HG03095 (cell line): ENCODE data around the gene NBAS.
A peak's percentile ranks its signal among the peaks of the same experiment; 100 is the strongest.
"Not testable (repeated sequence)": the region's sequence is repeated elsewhere in the genome, so short reads cannot be mapped to it uniquely, and the experiment has no call there.

ENCODE experiments used
- ATAC-seq: cut with Tn5 transposase; IDR thresholded peaks from one replicate; pipeline ENCODE4 v1.9.1; 2021; ENCODE audit warnings: moderate library complexity; ENCODE audit not compliant: unreplicated experiment

The NBAS gene

DNA sequence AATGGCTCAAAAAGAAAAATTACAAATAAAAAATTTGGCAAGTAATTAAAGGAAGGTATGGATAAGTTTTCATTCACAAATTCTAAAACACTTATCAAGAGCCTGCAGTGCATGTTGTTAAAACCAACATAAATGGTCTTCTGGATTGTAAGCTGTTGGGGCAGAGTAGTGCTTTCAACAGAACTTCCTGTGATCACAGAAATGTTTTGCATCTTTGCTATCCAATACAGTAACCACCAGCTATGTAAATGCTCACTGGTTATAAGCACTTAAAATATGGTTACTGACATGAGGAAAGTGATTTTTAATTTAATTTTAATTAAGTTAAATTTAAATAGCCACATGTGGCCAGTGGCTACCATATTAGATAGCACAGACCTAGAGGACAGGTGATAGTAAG, 133.1 kb downstream of the NBAS start:
- no peak for ATAC-seq

DNA sequence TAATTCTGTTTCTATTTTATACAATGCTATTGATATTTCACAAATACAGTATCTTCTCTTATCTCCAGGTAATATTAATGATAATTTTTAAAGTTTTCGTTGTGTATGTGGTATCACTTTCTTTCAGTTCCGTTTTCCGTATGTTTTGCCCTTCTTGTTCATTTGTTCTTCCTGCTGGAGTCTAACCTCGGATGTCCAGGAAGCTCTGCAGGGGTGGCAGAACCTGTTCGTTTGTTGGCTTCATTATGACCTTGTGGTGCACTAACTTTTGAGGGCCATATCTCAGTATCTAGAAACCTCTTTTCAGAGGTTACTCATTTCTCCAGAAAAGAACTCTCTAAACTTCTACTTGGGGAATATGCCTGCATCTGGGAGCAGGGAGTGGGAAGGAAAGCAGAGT, 134.5 kb downstream of the NBAS start:
- ATAC-seq: no peak

DNA sequence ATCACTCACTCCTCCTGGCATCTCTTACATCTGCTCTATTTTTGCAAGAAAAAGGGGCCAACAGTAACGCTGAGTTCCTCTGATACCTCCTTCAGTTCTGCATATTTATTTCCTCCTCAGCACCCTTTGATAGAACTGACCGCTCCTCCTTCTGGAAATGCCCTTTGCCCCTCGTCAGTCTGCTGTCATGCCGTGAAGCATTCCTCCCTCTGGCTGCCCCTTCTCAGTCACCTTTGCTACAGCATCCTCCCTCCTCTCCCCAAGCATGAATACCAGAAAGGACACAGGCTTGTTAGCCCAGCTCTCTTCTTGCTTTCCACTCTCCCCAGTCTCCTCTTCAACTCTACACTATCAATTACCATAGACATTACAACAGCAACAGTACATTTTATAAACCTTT, 135.4 kb downstream of the NBAS start:
- ATAC-seq: no peak

DNA sequence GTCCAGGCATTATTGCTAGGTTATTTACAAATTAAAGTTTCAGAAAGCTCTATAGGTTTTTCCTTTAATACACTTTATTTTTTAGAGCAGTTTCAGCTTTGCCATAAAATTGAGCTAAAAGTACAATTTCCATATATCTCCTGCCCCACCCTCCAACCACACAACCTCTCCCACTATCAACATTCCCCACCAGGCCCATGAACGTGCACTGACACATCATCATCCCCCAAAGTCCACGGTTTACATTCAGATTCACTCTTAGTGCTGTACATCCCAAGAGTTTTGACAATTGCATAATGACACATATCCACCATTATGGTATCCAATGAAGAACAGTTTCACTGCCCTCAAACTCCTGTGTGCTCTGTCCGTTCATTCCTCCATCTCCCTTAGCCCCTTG, 139.4 kb downstream of the NBAS start:
- no peak for ATAC-seq

DNA sequence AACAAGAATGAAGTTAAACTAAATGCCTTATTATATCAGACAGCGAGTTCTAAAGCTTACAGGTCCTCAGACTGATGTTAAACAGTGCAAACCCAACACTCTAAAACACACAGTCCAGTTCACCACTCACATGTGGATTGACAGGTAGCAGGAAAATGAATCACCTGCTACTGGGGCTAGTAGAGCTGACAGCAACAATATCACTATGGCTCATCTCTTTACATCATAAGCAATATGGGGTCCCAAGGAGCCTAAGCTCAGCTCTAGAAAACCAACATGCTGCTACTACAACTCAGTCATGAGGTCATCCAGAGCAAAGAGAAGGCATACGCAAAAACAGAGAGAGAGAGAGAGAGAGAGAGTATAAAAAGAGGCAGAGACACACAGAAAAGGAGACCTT, 145.4 kb downstream of the NBAS start:
- no peak for ATAC-seq

DNA sequence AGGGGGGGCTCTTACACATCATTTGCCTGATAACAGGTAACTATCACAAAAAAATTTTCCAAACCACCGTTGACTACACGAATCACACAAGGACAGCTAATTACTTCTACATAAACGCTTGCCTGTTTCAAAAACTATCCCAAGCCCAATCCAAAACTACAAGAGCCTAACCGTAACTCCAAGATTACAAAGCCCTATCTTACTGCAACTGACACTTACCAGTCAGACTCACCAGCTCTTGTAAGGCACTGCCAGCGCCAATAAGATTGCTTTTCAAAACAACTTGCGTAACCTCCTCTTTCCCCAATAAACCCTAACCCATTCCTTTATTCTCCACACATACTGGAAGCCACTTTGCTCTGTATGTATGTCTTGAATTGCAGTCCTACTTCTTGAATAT, 148.4 kb downstream of the NBAS start:
- no peak for ATAC-seq

DNA sequence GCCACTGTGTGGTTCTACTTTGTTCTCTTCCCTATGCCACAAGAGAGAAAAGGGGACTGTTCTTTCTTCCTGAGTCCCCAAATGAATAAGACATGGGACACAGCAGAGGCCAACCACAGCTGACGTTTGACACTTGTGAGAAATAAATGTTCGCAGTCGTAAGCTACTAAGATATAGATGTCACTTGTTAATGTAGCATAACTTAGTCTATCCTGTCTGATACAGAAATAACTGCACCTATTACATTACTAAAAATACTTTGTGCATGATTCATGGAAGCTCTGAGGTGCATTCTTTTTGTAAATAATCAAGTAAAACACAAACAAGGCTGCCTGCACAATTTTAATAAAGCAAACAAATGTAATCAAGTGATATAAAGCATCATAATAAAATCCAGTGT, 148.8 kb downstream of the NBAS start:
- no peak for ATAC-seq

DNA sequence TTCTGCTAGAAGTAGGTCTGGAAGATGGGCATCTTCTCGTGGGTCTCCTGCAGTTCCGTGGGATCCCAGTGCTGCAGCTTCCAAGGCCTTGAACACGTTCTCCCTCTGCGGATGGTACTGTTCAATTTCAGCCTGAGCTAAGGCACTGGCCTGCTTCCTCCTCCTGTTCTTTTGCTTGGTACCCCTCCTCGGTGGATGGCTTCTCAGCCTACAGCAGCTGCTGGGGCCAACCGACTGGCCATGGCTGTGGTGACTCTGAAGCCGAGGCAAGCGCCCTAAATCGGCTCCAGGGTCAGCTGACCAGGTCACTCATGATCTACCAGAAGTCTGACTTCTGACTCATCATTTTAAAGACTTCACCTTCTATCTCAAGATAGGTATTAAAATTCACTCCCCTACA, 150.2 kb downstream of the NBAS start:
- no peak for ATAC-seq

DNA sequence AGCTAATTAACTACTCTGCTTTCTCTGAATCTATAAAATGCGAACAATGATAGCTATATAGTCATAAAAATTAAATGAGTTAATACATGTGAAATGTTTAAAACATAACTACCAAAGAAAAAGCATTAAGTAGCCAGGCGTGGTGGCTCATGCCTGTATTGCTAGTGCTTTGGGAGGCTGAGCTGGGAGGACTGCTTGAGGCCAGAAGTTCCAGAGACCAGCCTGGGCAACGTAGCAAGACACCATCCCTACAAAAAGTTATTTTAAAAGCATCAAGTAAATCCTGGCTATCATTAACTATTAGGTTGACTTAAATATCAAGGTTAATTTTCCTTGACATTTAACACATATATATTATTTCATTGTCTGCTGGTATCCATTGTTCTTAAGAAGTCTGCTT, 152.4 kb downstream of the NBAS start:
- ATAC-seq: no peak

DNA sequence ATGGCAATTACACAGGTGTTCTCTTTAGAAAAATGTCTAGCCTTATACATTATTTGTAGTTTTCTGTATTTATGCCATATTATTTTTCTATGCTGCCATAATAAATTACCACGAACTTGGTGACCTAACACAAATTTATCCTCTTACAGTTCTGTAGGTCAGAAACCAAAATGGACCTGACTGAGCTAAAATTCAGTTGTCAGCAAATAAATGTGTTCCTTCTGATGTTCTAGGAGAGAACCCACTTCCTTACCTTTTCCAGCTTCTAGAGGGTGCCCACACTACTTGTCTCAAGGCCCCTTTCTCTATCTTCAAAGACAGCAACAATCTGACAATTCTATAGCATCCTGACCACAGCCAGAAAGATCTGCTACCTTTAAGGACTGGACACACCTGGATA, 153.5 kb downstream of the NBAS start:
- ATAC-seq: no peak

DNA sequence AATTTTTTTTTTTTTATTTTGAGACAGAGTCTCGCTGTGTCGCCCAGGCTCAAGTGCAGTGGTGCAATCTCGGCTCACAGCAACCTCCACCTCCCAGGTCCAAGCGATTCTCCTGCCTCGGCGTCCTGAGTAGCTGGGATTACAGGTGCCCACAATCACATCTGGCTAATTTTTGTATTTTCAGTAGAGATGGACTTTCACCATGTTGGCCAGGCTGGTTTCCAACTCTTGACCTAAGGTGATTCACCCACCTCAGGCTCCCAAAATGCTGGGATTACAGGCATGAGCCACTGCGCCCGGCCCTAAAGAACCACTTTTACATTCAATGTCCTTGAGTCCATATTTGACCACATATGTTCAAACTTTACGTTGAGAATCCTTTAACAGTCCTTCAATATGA, 156.6 kb downstream of the NBAS start:
- ATAC-seq: not testable (repeated sequence)

DNA sequence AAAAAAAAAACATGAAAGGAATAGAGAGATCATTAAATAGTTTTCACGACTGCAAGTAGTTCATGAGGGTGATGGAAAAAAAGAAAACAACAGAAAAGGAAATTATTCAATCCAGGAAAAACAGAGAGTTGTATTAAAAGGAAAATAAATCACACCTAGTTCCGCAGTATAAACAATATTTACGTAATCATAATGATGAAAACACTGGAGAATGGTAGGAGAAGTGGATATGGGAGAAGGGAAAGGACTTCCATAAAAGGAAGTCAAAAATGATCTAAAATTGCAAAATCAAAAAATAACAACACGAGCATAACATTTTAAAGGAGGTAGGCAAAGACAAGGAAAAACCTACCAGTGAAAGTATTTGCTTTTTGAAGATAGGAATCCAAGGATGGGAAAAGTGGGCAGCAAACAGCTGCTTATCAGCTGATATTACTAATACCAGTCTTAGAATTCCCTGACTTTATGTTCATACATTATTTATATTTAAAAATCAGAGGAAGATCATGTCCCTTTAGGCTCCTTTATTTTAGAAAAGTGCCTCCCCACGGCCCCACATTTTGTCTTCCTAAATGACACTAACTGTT, 160.8 kb downstream of the NBAS start:
- ATAC-seq: no peak

DNA sequence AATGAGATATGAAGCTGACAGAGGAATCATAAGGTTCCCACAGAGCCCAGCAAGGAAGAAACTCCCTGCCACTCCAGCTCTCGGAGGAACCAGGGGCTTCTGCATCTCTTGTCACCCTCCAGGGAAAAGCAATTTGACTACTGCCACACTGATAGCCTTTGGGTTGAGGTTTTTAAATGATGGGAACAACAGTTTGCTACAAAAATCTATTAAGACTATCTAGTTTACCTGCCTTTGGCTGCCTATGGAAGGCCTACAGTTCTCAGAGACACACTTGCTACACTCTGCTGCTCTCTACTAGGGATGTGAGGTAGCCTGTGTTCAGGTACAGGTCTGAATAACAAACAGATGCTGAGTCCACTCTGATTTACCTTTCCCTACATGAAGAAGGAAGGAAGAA, 161.9 kb downstream of the NBAS start:
- ATAC-seq: no peak

DNA sequence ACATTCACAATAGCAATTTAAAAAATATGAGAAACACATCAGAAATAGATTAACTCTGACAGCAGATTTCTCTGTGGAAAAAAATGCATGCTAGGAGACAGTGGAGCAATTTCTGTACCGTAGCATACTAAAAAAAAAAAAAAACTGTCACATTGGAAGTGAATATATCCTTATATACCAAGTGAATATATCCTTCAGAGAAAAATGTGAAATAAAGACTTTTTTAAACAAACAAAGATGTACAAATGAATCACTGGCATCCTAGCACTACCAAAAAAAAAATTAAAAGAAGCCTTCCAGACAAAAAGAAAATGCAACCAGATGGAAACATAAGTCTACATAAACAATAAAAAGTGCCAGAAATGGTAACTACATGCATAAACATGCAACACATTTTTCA, 169.4 kb downstream of the NBAS start:
- ATAC-seq: no peak

DNA sequence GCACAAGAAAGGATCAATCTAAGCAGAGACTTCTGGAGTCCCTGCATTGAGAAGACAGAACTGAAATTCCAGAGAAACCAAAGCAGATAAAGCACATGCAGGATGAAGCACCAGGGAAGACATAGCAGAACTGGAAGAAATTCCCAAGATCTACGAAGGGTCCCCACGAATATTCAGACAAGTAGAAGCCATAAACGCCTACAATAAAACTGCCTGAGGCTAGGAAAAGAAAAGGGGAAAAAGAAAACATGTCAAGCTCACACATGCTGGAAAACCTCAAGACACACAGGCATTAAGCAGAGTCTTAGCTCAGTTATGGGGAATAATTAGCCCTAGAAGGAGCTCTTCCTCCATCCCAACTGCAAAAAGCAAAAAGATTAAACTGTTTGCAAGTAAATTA, 171.2 kb downstream of the NBAS start:
- ATAC-seq: no peak

DNA sequence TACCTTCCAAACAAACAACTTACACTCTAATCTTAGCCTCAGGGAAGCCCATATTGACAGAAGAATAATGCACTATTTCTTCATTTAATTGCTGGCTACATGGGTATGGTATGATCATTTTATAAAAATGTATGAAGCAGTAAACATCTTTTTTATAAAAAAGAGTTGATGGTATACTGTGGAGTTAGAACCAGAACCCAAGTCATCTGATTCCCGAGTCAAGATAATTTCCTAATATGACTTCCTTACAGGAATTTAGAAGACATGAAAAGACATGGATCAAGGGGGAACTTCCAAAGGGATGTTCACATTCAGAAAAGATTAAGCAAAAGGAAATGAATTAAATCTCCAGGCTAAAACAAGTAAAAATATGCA, 171.8 kb downstream of the NBAS start:
- no peak for ATAC-seq

DNA sequence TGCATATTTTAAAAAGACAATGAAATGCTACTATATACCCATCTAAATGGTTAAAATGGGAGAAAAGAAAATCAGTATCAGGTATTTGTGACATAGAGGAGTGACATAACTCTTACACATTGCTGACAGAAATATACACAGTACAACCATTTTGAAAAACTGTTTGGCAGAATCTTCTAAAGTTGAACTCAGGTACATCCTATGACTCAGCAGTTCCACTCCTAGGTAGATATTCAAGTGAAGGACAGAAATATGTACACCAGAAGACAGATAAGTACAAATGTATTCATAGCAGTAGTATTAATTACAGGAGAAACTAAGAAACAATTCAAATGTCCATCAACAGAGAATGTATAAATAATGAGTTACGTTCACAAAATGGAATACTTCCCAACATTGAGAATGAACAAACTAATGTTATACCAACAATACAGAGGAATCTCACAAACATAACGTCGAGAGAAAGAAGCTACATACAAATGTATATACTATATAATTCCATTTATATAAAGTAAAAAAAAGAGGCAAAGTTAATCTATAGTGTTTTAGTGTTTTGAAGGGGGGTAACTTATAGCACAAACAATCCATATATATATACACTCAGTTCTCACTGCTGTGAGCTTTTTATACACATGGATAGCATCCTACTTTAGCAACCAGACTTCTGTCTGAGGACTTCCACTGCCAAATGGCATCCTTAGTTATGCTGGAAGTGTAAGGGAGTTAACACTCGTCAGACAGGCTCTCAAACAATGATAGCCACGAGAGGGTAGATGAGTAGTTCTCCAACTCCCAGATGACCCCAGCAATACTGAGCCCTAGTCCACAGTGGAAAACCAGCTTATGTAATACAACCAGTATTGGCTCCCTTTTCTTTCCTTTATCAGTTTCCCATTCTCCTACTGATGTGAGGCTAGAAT, 172.5 kb downstream of the NBAS start:
- ATAC-seq: no peak

DNA sequence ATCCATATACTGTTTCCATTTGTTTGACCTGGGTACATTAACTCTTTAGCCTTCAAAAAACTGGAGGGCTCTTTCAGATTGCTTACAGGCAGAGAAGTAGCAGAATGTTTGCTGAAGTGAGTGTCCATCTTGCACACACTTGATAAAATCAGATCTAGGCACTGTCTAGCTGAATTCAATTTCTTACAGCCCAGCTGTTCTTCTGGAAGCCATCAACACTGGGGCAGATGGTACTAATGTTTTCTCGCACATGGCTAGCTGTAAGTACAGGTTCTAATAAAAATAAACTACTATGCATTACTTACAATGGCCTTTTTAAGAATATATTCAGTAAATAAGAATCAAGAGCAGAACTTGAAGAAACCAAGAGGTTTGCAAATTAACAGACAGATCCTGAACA, 175.9 kb downstream of the NBAS start:
- no peak for ATAC-seq

DNA sequence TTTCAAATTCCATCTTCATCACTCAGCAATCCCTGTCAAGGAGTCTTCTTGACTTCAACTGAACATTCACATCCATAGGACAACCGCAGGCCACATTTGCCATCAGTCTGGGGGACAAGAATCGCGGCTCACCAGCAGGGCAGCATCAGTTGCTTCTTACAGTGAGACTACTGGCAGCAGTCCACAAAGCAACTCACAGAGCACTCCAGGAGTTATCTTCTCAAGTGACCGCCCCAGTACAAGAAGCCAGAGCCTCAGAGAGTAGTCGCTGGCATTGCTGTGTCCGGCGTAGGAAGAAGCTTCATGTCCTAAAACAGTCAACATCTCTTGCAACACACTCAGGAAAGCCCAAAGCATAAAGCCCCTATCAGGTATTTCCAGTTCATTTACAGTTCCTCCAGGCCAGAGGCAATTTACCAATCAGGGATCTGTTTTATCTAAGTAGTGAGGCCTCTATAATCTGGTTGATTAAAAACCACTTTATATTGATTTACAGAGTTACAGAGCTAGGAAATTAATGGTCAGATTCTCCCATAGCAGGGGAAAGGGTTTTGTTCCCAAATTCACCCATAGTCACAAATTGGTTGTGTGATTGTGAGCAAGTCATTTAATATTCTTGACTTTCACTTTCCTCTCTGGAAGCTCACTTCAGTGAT, 177.3 kb downstream of the NBAS start:
- ATAC-seq: no peak

DNA sequence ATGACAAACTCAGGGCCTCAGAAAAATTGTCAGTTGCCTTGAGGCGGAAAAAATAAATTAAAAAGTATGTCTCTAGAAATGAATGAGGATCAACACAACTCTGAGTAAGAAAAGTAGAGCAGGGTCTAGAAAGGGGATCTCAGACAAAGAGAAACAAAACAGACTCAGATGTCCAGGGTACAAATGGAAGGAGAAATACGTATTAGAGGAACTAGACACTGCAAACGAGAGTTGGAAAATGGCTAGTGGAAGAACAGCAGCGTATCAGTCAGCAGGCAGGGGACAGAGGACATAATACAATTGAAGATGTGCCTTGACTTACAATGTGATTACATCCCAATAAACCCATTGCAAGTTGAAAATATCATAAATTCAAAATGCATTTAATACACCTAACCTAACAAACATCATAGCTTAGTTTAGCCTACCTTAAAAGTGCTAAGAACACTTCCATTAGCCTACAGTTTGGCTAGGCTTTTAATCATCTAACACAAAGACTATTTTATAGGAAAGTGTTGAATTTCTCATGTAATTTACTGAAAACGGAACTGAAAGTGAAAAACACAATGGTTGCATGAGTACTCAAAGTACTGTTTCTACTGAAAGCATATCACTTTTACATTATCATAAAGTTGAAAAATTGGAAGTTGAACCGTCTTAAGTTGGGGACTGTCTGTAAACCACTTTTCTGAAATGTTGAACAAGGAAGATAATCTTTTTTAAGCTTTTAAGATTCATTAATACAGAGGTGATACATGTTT, 182.8 kb downstream of the NBAS start:
- peak; percentile 73 for ATAC-seq

DNA sequence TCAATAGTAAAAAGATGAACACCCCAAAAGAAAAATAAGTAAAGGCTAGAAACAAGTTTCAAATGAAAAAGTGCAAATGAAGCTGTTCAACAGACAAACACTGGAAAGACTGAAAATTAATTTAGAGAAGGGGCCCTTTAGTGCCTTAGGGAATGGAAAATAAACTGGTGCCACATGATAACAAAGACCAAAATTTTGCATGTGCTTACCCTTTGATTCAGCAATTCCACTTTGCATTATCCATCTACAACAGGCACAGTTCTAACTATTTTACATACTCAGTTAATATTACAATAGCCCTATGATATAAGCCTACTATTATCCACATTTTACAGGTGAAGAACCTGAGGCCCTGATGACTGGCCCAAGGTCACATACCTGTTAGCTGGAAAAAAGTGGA, 183.9 kb downstream of the NBAS start:
- no peak for ATAC-seq

DNA sequence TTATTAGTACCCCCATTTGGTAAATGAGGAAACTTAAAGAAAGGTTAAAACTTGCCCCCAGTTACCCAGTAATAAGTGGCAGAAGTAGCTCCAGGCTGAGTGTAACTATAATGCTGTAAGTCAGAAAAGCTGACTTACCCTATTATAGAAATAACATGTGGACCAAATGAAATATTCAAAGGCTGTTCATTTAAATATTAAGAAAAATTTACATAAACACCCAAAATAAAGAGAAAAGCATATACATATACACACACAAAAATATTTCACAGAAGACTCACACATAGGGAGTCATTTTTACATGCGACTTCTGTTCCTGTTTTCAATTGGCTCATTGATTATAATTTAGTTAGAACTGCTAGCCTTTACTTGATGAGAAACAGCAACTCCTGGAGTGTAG, 189.1 kb downstream of the NBAS start:
- no peak for ATAC-seq
